C4-2B (cell line): ENCODE measurements around the gene RNU1-1.
A peak's percentile ranks its signal among the peaks of the same experiment; 100 is the strongest.
"Not testable (repeated sequence)": the region's sequence is repeated elsewhere in the genome, so short reads cannot be mapped to it uniquely, and the experiment has no call there.

ENCODE experiments used
- H3K27ac ChIP-seq: fragments of 450-650 bp; 2 replicates; pipeline ENCODE4 v1.5.1; 2017

RNU1-1 gene

GRCh38 chr1:16514107-16515055 lies at the start of gene RNU1-1:
RNU1-1 (minus strand) TSS chr1:16514285.
- H3K27ac ChIP-seq: peak within 1 kb of the TSS; percentile 50

- H3K27ac ChIP-seq: not testable (repeated sequence)
These were observed 47.0 kb upstream of the RNU1-1 start for GRCh38 chr1:16561035-16561434.

- not testable (repeated sequence) for H3K27ac ChIP-seq
These were observed 46.4 kb upstream of the RNU1-1 start for GRCh38 chr1:16560498-16560897.

GRCh38 chr1:16559688-16560087 lies 45.6 kb upstream of the RNU1-1 start:
- H3K27ac ChIP-seq: not testable (repeated sequence)

- not testable (repeated sequence) for H3K27ac ChIP-seq
These were observed 42.9 kb upstream of the RNU1-1 start for GRCh38 chr1:16557034-16557433.

- not testable (repeated sequence) for H3K27ac ChIP-seq
These were observed 39.2 kb upstream of the RNU1-1 start for GRCh38 chr1:16553244-16553643.

GRCh38 chr1:16550212-16550918 lies 36.3 kb upstream of the RNU1-1 start:
- not testable (repeated sequence) for H3K27ac ChIP-seq

- H3K27ac ChIP-seq: not testable (repeated sequence)
These were observed 35.5 kb upstream of the RNU1-1 start for GRCh38 chr1:16549545-16549944.

- not testable (repeated sequence) for H3K27ac ChIP-seq
These were observed 33.6 kb upstream of the RNU1-1 start for GRCh38 chr1:16547502-16548241.

GRCh38 chr1:16545682-16546095 lies 31.6 kb upstream of the RNU1-1 start:
- not testable (repeated sequence) for H3K27ac ChIP-seq

- not testable (repeated sequence) for H3K27ac ChIP-seq
These were observed 26.4 kb upstream of the RNU1-1 start for GRCh38 chr1:16540421-16540893.

GRCh38 chr1:16537528-16537927 lies 23.4 kb upstream of the RNU1-1 start:
- not testable (repeated sequence) for H3K27ac ChIP-seq

GRCh38 chr1:16536796-16537195 lies 22.7 kb upstream of the RNU1-1 start:
- not testable (repeated sequence) for H3K27ac ChIP-seq

GRCh38 chr1:16535898-16536297 lies 21.8 kb upstream of the RNU1-1 start:
- not testable (repeated sequence) for H3K27ac ChIP-seq

GRCh38 chr1:16535487-16535886 lies 21.4 kb upstream of the RNU1-1 start:
- not testable (repeated sequence) for H3K27ac ChIP-seq

- H3K27ac ChIP-seq: not testable (repeated sequence)
These were observed 20.9 kb upstream of the RNU1-1 start for GRCh38 chr1:16534829-16535456.

- H3K27ac ChIP-seq: not testable (repeated sequence)
These were observed 20.2 kb upstream of the RNU1-1 start for GRCh38 chr1:16534239-16534828.

GRCh38 chr1:16532235-16532991 lies 18.3 kb upstream of the RNU1-1 start:
- H3K27ac ChIP-seq: not testable (repeated sequence)

- H3K27ac ChIP-seq: not testable (repeated sequence)
These were observed 14.3 kb upstream of the RNU1-1 start for GRCh38 chr1:16528338-16528737.

GRCh38 chr1:16525769-16526168 lies 11.7 kb upstream of the RNU1-1 start:
- H3K27ac ChIP-seq: not testable (repeated sequence)

- H3K27ac ChIP-seq: not testable (repeated sequence)
These were observed 7.6 kb upstream of the RNU1-1 start for GRCh38 chr1:16521679-16522078.
